ENCODE measurements around the gene CYP19A1. TPM values are rescaled to one million over a fixed set of nuclear protein-coding genes. Genes with fewer than 3 reads are reported as not detected.

Gene CYP19A1
- total RNA-seq, 2 donors from 2014 or later: not detected

DNA sequence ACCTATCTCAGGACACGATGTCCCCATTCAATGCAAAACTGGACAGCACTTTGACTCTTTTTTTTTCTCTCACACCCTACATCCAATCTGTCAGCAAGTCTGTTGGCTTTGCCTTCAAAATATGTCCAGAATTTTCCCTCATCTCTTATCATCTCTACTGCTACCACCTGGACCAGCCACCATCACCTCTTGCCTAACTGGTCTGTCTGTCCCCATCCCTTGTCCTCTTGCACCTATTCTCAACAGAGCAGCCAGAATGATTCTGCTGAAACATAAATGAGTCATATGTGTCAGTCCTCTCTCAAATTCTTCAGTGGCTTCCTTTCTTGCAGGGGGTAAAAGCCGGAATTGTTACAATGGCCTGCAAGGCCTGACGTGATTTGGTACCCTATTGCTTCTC lies 105.8 kb downstream of the CYP19A1 start:
- TF ChIP-seq, protein P1, sequence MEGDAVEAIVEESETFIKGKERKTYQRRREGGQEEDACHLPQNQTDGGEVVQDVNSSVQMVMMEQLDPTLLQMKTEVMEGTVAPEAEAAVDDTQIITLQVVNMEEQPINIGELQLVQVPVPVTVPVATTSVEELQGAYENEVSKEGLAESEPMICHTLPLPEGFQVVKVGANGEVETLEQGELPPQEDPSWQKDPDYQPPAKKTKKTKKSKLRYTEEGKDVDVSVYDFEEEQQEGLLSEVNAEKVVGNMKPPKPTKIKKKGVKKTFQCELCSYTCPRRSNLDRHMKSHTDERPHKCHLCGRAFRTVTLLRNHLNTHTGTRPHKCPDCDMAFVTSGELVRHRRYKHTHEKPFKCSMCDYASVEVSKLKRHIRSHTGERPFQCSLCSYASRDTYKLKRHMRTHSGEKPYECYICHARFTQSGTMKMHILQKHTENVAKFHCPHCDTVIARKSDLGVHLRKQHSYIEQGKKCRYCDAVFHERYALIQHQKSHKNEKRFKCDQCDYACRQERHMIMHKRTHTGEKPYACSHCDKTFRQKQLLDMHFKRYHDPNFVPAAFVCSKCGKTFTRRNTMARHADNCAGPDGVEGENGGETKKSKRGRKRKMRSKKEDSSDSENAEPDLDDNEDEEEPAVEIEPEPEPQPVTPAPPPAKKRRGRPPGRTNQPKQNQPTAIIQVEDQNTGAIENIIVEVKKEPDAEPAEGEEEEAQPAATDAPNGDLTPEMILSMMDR (IDR thresholded peaks at IDR 0.05): no peak
- H3K4me1 ChIP-seq: no peaks in the 10 kb centered on the region
- intact Hi-C loops (cut with DNase I): no loop called here

GRCh38 chr15:51229907-51230330 lies 108.5 kb downstream of the CYP19A1 start:
- intact Hi-C loops (cut with DNase I): no loop called here
- Histone ChIP-seq H3K36me3 (no peaks in the 10 kb centered on the region), H3K9ac (ENCODE audit: low read depth in 2 of 2, low read length in 2 of 2) (no peak overlapping the region), H3K27me3 (no peaks in the 10 kb centered on the region), H3K4me3 (no peak overlapping the region), H3K4me1 (no peaks in the 10 kb centered on the region), H3K9me3 (no peaks in the 10 kb centered on the region), H3K27ac (no peak overlapping the region)
- no peak for DNase-seq
- TF ChIP-seq, protein P1 (IDR thresholded peaks at IDR 0.05): no peak

More for the DNA sequence above, 105.8 kb downstream of the CYP19A1 start:
- DNase-seq: no peak
- Histone ChIP-seq H3K36me3 (no peaks in the 10 kb centered on the region), H3K27ac (no peak overlapping the region), H3K9me3 (no peaks in the 10 kb centered on the region), H3K9ac (ENCODE audit: low read depth in 2 of 2, low read length in 2 of 2) (no peak overlapping the region), H3K4me3 (no peak overlapping the region), H3K27me3 (no peaks in the 10 kb centered on the region)

DNA sequence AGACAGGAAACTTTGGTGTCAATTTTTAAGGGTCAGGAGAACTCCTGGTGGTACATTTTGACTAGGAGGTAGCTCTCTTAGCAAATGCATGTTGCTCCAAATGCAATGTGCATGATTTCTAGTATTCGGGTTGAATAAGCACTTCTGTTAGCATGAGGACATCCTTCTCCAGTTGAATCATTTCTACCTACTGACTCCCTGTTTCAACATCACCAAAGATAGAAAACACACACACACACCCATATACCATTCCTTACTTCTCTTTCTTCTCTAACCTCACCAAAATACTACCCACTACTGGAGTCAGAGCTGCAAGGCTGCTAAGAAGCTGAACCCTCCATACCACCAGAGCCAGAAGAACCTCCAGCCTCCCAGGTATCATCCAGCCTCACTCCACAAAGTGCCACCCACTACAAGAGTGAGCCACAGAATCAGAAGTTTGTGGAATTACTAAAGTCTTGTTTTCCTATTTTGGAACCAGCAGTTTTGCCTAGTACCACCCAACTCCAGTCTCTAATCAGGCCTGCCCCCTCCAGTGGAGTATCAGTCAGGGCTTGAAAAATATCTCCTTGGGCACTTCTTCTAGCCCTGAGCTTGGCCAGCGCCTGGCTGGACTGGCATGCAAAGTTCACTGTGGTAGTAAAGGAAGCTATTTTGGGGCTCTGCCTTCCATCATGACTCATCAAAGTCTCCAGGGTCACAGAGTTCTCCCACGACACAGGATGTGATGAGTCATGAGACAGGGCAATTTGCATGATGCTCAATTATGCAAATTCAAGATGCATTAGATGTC lies 110.3 kb downstream of the CYP19A1 start:
- Histone ChIP-seq H3K9me3 (no peaks in the 10 kb centered on the region), H3K4me1 (no peaks in the 10 kb centered on the region), H3K27ac (no peak overlapping the region), H3K9ac (ENCODE audit: low read depth in 2 of 2, low read length in 2 of 2) (no peak overlapping the region), H3K27me3 (no peaks in the 10 kb centered on the region), H3K4me3 (no peak overlapping the region), H3K36me3 (no peaks in the 10 kb centered on the region)
- TF ChIP-seq, protein P1 (IDR thresholded peaks at IDR 0.05): no peak
- DNase-seq: no peak
- intact Hi-C loops (cut with DNase I): no loop called here

GRCh38 chr15:51226576-51227210 lies 111.7 kb downstream of the CYP19A1 start:
- Histone ChIP-seq H3K9ac (ENCODE audit: low read depth in 2 of 2, low read length in 2 of 2) (no peak overlapping the region), H3K27ac (no peak overlapping the region), H3K4me1 (no peaks in the 10 kb centered on the region), H3K9me3 (no peaks in the 10 kb centered on the region), H3K4me3 (no peak overlapping the region), H3K27me3 (no peaks in the 10 kb centered on the region), H3K36me3 (no peaks in the 10 kb centered on the region)
- intact Hi-C loops (cut with DNase I): no loop called here
- TF ChIP-seq, protein P1 (IDR thresholded peaks at IDR 0.05): no peak
- no peak for DNase-seq

- Histone ChIP-seq H3K4me3 (no peak overlapping the region), H3K27ac (no peak overlapping the region), H3K4me1 (no peaks in the 10 kb centered on the region), H3K9me3 (no peaks in the 10 kb centered on the region), H3K9ac (ENCODE audit: low read depth in 2 of 2, low read length in 2 of 2) (no peak overlapping the region), H3K27me3 (no peaks in the 10 kb centered on the region), H3K36me3 (no peaks in the 10 kb centered on the region)
- DNase-seq: no peak
- TF ChIP-seq, protein P1 (IDR thresholded peaks at IDR 0.05): no peak
- intact Hi-C loops (cut with DNase I): no loop called here
These were observed 114.0 kb downstream of the CYP19A1 start for GRCh38 chr15:51224428-51224827.
